D721Med (cell line): Measurements from ENCODE around the gene ALDH4A1.

Experiments used
- DNase-seq: peaks from one replicate; pipeline ENCODE4 v3.0.0; 2011; ENCODE audit warnings: low spot score; ENCODE audit not compliant: insufficient read length
- FAIRE-seq: peaks from 2 replicates; lab custom pipeline; 2011; peaks lifted over from hg19 to GRCh38; lab: Jason Lieb, UNC
- TF ChIP-seq, protein P1 (sequence below): IDR thresholded peaks from 2 replicates; pipeline ENCODE4 v1.5.1; 2012; ENCODE audit warnings: mild to moderate bottlenecking, control low read depth; ENCODE audit not compliant: insufficient read depth; ENCODE audit errors: missing control alignments

Gene ALDH4A1

DNA sequence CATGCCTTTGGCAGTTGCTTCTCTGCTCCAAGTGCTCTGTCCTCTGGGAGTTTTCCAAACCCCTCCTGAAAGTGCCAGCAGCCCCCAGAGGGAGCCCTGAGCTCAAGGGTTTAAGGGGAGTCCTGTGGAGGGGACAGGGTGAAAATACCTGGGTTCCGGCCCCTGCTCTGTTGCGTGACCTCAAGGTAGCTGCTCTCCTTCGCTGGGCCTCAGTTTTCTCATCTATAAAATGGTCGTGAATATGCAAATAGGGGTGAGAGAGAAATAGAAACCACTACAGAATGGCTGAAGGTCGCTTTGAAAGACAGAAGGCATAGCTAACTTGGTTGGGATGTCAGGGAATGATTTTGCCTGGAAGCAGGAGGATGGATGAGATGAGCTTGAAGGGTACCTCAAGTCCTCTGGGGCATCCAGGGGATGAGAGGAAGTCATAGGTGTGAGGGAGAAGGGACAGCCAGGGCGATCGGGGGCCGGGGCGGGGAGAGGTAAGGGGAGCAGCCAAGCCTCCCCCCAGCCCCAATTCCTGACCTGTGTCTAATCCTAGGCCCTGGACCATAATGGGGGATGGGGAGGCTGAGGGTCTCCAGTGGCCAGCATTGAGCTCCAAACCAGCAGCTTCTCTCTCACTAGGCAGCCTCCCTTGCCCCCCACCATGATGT lies 41.7 kb upstream of the ALDH4A1 start:
- TF ChIP-seq, protein P1, sequence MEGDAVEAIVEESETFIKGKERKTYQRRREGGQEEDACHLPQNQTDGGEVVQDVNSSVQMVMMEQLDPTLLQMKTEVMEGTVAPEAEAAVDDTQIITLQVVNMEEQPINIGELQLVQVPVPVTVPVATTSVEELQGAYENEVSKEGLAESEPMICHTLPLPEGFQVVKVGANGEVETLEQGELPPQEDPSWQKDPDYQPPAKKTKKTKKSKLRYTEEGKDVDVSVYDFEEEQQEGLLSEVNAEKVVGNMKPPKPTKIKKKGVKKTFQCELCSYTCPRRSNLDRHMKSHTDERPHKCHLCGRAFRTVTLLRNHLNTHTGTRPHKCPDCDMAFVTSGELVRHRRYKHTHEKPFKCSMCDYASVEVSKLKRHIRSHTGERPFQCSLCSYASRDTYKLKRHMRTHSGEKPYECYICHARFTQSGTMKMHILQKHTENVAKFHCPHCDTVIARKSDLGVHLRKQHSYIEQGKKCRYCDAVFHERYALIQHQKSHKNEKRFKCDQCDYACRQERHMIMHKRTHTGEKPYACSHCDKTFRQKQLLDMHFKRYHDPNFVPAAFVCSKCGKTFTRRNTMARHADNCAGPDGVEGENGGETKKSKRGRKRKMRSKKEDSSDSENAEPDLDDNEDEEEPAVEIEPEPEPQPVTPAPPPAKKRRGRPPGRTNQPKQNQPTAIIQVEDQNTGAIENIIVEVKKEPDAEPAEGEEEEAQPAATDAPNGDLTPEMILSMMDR, result no peak
- no peak for DNase-seq
- FAIRE-seq, result no peak

GRCh38 chr1:18943162-18943561 lies 40.8 kb upstream of the ALDH4A1 start:
- DNase-seq, result no peak
- FAIRE-seq, result no peak
- TF ChIP-seq, protein P1, result no peak

- TF ChIP-seq, protein P1, result no peak
- DNase-seq (no peak), FAIRE-seq (no peak)
These were observed 40.0 kb upstream of the ALDH4A1 start for GRCh38 chr1:18942340-18942739.

DNA sequence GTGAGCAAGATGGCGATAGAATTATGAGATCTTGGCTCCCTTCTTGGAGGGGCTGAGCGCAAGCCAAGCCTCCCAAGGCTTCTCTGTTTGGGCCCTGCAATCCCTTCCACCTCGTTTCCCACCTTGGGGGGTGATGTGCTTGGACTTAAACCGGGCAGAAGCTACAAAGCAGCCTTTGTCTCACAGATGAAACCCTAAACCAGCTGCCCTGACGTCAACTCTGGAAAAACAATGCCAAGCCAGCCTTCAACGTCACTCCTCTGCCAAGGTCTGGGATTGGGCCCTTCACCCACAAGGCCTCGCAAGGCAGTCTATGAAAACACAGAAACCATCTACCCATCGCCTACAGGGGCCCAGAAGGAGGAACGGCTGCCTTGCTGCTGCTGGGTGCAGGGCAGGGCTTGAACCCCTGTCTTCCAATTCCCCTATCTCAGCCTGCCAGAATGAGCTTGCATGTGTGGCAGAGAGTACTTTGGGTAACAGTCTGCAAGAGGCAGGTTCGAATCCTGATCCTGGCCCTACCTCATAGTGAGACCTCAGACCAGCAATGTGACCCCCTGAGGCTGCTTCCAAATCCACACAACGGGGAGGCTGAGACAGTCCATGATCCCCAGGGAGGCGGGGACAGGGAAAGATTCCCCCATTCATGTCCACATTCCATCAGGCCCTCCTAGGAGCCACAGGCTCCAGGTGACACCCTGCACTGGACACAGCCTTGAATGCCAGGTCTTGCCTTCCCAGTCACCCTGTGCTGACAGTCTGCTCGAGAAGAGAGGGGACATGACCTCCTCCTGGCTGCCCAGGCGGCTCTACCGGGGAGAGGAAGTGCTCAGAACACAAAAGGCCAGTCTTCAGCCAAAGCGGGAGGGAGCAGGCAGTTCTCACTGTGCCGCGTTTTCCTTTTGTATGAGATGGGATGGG lies 39.1 kb upstream of the ALDH4A1 start:
- TF ChIP-seq, protein P1, result no peak
- no peak for DNase-seq
- no peak for FAIRE-seq

DNA sequence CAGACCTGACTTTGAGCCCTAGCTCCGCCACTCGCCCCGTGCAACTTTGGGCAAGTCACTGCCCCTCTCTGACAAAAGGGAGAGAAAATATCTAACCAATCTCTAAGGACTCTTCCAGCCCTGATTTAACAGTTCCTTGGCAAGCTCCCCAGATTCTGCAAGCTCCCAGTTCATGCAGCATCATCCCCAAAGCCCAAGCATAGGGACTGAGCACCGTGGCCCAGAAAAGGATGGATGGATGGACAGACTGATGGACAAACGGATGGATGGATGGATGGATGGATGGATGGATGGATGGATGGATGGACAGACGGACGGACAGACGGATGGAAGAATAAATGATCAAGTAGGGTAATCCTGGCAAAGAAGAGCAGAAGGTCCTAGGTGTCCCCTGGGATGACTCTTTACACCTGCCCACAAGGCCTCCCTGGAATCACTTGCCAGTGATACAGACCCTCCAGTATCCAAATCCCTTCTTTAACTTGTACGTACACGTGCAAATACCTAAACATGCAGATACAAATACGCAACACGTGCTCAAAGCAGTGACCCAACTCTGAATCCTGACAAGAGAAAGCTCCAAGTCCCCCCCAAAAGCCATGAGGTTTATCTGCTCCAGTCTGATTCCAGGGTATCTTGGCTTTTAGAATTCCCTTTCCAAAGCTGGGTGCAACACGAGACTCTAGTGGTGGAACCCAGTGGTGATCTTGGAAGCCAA lies 38.1 kb upstream of the ALDH4A1 start:
- TF ChIP-seq, protein P1, result no peak
- FAIRE-seq (no peak), DNase-seq (no peak)

DNA sequence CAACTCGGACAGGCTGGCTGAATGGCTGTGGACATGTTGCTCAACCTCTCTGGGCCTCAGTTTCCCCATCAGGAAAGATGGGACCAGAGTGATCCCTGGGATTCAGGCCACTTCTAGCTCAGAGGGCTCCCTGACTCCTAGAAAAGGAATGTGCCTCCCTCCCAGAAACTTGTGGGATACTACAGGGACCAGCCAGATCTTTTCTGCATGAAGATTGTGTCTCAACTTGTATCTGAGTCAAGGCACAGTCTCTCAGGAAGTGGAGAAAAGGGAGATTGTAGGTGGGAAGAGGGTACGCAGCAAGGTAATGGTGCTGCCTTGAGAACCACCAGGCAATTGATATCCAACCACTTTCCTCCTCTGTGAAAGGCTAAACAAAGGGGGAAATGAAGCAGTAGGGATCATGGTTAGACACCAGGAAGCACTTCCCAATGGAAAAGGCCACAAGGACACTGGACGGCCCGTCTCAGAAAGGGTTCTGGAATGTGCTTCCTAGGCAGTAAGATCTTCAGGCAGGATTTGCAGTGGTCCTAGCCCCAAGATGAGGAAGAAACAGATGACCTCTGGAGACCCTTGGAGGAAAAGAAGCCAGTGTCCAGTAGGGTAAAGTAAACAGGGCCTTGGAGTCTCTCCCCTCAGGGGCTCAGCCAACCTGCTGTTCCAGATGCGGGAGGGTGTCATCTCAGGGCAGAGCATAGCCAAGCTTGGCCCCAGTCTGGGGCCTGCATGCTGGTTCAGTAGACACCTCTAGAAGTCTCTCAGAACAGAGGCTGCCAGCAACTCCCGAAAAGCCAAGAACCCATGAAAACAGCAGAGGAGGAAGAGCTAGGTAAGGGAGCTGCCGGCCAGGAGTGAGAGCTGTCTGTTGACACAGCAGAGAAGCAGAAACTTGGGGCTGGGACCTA lies 37.3 kb upstream of the ALDH4A1 start:
- TF ChIP-seq, protein P1, result no peak
- DNase-seq (no peak), FAIRE-seq (no peak)
